Progenitor cell of endocrine pancreas (in vitro differentiated cells): ENCODE data around the gene CXorf58. TPM values are rescaled to one million over a fixed set of nuclear protein-coding genes. Genes with fewer than 3 reads are reported as not detected.

Experiments used
- DNase-seq: peaks from one replicate; pipeline ENCODE4 v3.0.0; 2021; ENCODE audit warnings: low spot score; ENCODE audit not compliant: unreplicated experiment
- H3K27ac Mint-ChIP-seq: 2 replicates; pipeline ENCODE4 v1.8.0; 2021; ENCODE audit warnings: mild to moderate bottlenecking, moderate library complexity, mixed read lengths
- H3K27me3 Mint-ChIP-seq: 2 replicates; pipeline ENCODE4 v1.8.0; 2021; ENCODE audit warnings: mixed read lengths
- H3K36me3 Mint-ChIP-seq: 2 replicates; pipeline ENCODE4 v1.8.0; 2022; ENCODE audit warnings: mixed read lengths; ENCODE audit not compliant: insufficient read depth
- H3K4me1 Mint-ChIP-seq: 2 replicates; pipeline ENCODE4 v1.8.0; 2021; ENCODE audit warnings: low read depth, mixed read lengths
- H3K4me3 Mint-ChIP-seq: 2 replicates; pipeline ENCODE4 v1.8.0; 2021; ENCODE audit warnings: low read depth, mild to moderate bottlenecking, moderate library complexity, mixed read lengths
- H3K9me3 Mint-ChIP-seq: 2 replicates; pipeline ENCODE4 v1.8.0; 2021; ENCODE audit warnings: low read depth, mixed read lengths
- CTCF ChIP-seq: fragments of 200-600 bp; sonication (generic); IDR thresholded peaks from one replicate; pipeline ENCODE4 v1.5.0; 2021; ENCODE audit warnings: antibody characterized with exemption, mild to moderate bottlenecking; ENCODE audit not compliant: unreplicated experiment
- total RNA-seq: library from RNA; stranded (reverse); gene quantifications from 2 replicates; pipeline ENCODE4 v1.2.1, GENCODE V29; 2021

CXorf58 gene
- total RNA-seq, 1 donor from 2014 or later = 0.22 TPM

DNA sequence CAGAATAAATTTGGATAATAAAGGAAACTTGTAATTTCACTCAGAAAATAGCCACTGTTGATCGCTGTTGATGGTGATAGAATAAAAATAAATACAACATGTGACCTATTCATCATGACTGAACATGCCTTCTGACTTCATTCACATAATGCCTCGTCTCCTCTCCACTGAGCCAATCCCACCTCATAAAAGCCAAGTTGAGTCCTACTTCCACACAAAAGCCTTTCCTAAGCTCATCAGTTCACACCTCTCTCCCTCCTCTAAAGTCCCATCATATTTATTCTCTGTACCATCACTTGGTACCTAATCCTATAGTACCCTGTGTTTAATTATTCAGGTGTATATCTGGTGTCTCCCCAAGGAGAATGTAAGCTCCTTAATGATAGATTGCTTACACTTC lies 37.8 kb upstream of the CXorf58 start:
- H3K36me3 Mint-ChIP-seq = peaks cover 28% of the 10 kb centered on the region
- no peak overlapping the region for H3K27ac Mint-ChIP-seq
- H3K4me1 Mint-ChIP-seq = peaks cover 3% of the 10 kb centered on the region
- H3K9me3 Mint-ChIP-seq = peaks cover 3% of the 10 kb centered on the region
- TF ChIP-seq CTCF = no peak
- DNase-seq = no peak
- no peaks in the 10 kb centered on the region for H3K27me3 Mint-ChIP-seq
- no peak overlapping the region for H3K4me3 Mint-ChIP-seq

- Mint-ChIP-seq H3K27me3 (no peaks in the 10 kb centered on the region), H3K4me1 (peaks cover 3% of the 10 kb centered on the region), H3K36me3 (peaks cover 19% of the 10 kb centered on the region), H3K27ac (no peak overlapping the region), H3K9me3 (no peaks in the 10 kb centered on the region), H3K4me3 (no peak overlapping the region)
- no peak for TF ChIP-seq CTCF
- no peak for DNase-seq
These were observed 35.8 kb upstream of the CXorf58 start for GRCh38 chrX:23871905-23872546.

GRCh38 chrX:23879380-23880090 lies 28.3 kb upstream of the CXorf58 start:
- Mint-ChIP-seq H3K27me3 (no peaks in the 10 kb centered on the region), H3K9me3 (no peaks in the 10 kb centered on the region), H3K4me3 (no peak overlapping the region), H3K4me1 (peaks cover 6% of the 10 kb centered on the region), H3K36me3 (peaks cover 3% of the 10 kb centered on the region), H3K27ac (no peak overlapping the region)
- no peak for TF ChIP-seq CTCF
- DNase-seq = no peak

DNA sequence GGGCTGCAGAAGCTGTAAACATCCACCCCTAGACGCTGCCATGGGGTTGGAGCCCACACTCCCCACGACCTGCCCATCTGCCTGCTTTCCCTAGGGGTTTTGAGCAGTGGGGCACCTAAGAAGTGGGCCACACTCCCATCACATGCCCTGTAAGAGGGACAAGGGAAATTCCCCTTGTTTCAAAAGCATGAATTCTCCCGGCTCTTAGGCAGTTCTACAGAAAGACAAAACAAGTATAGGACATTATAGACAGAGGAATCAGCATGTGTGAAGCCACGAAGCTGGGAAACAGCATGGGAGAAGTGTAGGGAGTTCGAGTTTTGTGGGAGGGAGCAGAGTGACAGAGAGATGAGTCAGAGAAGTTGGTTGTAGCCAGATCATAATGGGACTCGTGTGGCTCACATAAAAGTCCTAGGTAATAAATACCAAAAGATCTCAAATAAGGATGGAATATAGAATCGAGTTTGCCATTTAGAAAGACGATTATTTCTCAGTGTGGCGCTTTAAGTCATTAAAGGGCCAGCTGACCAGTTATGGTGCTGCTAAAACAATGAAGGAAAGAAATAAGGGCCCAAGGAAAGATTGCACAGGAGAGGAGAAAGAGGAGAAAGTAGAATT lies 24.0 kb upstream of the CXorf58 start:
- H3K4me3 Mint-ChIP-seq = no peak overlapping the region

More for the DNA sequence above, 24.0 kb upstream of the CXorf58 start:
- no peak for TF ChIP-seq CTCF
- DNase-seq = no peak
- H3K9me3 Mint-ChIP-seq = no peaks in the 10 kb centered on the region
- H3K4me1 Mint-ChIP-seq = peaks cover 12% of the 10 kb centered on the region
- H3K27me3 Mint-ChIP-seq = no peaks in the 10 kb centered on the region
- peaks cover 6% of the 10 kb centered on the region for H3K36me3 Mint-ChIP-seq
- H3K27ac Mint-ChIP-seq = no peak overlapping the region
